SK-N-SH treated with all-trans-retinoic acid at 6 μM for 48 hours (cell line): ENCODE measurements around the gene C2orf74.

Source experiments
- ARNTL ChIP-seq: fragments of 450-650 bp; formaldehyde crosslinking; IDR thresholded peaks from 2 replicates; pipeline ENCODE4 v1.5.0; 2020; ENCODE audit warnings: low read depth, mild to moderate bottlenecking, moderate library complexity, borderline replicate concordance
- CREB5 ChIP-seq: fragments of 250-450 bp; sonication (Bioruptor Pico); IDR thresholded peaks from 2 replicates; pipeline ENCODE4 v1.5.1; 2020; ENCODE audit warnings: low read depth, mild to moderate bottlenecking, moderate library complexity
- CSDC2 ChIP-seq: fragments of 250-450 bp; sonication (Bioruptor Pico); IDR thresholded peaks from 2 replicates; pipeline ENCODE4 v1.5.0; 2020; ENCODE audit warnings: mild to moderate bottlenecking, moderate library complexity
- PATZ1 ChIP-seq: fragments of 250-450 bp; sonication (Bioruptor Pico); IDR thresholded peaks from 2 replicates; pipeline ENCODE4 v1.8.0; 2020; ENCODE audit warnings: mild to moderate bottlenecking, moderate library complexity, borderline replicate concordance
- PPARA ChIP-seq: fragments of 250-450 bp; sonication (Bioruptor Pico); IDR thresholded peaks from 2 replicates; pipeline ENCODE4 v1.5.0; 2020; ENCODE audit warnings: mild to moderate bottlenecking, borderline replicate concordance
- ZNF8 ChIP-seq: fragments of 450-650 bp; formaldehyde crosslinking; IDR thresholded peaks from 2 replicates; pipeline ENCODE4 v1.5.0; 2020; ENCODE audit warnings: mild to moderate bottlenecking, moderate library complexity

GRCh38 chr2:61182059-61182383, 20.0 kb downstream of the C2orf74 start:
- TF ChIP-seq CREB5 (CRISPR knock-in tag) (no peak), CSDC2 (CRISPR knock-in tag) (no peak), PPARA (CRISPR knock-in tag) (no peak), PATZ1 (no peak), ARNTL (no peak), ZNF8 (CRISPR knock-in tag) (no peak)
